Lower lobe of right lung (tissue), 2 donors: Measurements from ENCODE around the gene TUBA1C. TPM values are rescaled to one million over a fixed set of nuclear protein-coding genes. Genes with fewer than 3 reads are reported as not detected.
A peak's percentile ranks its signal among the peaks of the same experiment; 100 is the strongest.

Experiments used
- ATAC-seq, 2 donors: fragments of 200-7000 bp; cut with Tn5 transposase; one replicate each; pipeline ENCODE4 v1.9.1; 2020 to 2022; ENCODE audit warnings: mild to moderate bottlenecking in 2 of 2, moderate library complexity in 2 of 2
- DNase-seq: peaks from one replicate; pipeline ENCODE4 v3.0.0-alpha.2; 2020
- H3K27ac ChIP-seq: fragments of 200-600 bp; one replicate; pipeline ENCODE4 v1.8.0; 2022
- H3K27me3 ChIP-seq: fragments of 200-600 bp; one replicate; pipeline ENCODE4 v1.8.0; 2022; ENCODE audit warnings: low read depth
- H3K36me3 ChIP-seq: fragments of 200-600 bp; one replicate; pipeline ENCODE4 v1.8.0; 2022; ENCODE audit warnings: mild to moderate bottlenecking
- H3K4me1 ChIP-seq: fragments of 200-600 bp; one replicate; pipeline ENCODE4 v1.8.0; 2022
- H3K4me3 ChIP-seq: fragments of 200-600 bp; one replicate; pipeline ENCODE4 v1.8.0; 2022; ENCODE audit warnings: mild to moderate bottlenecking
- H3K9me3 ChIP-seq: fragments of 200-600 bp; one replicate; pipeline ENCODE4 v1.8.0; 2022
- CTCF ChIP-seq: fragments of 200-600 bp; IDR thresholded peaks from one replicate; pipeline ENCODE4 v1.8.0; 2022; ENCODE audit warnings: antibody characterized with exemption, mild to moderate bottlenecking
- intact Hi-C: fragments of 100-400 bp; cut with DNase I; formaldehyde crosslinking; loops from one replicate; pipeline ENCODE4 v1.11.0; 2022
- total RNA-seq: library from RNA; stranded (reverse); fragmentation: NEBNext Ultra II Directional; extraction: Animal tissue kit (Norgen Biotek cat#: 25700); gene quantifications from one replicate; pipeline ENCODE4 v1.2.1, GENCODE V29; 2021
- donor health status: DM: no; HTN: yes; CAD: no; lungs with severe emphysema.

The TUBA1C gene
- total RNA-seq, 1 donor from 2014 or later: 96.0 TPM

GRCh38 chr12:49322367-49322707 lies 57.5 kb downstream of the TUBA1C start:
- peak overlapping the region; percentile 74 for H3K27ac ChIP-seq
- intact Hi-C loops: no loop called here
- no peaks in the 10 kb centered on the region for H3K27me3 ChIP-seq
- no peak for TF ChIP-seq CTCF
- DNase-seq: no peak
- no peaks in the 10 kb centered on the region for H3K36me3 ChIP-seq
- peaks cover 16% of the 10 kb centered on the region for H3K4me1 ChIP-seq
- H3K4me3 ChIP-seq: peak overlapping the region; percentile 80
- ATAC-seq: no peak
- no peaks in the 10 kb centered on the region for H3K9me3 ChIP-seq

- ATAC-seq: peak; percentile 100
- intact Hi-C loops: no loop called here
- peaks cover 16% of the 10 kb centered on the region for H3K4me1 ChIP-seq
- no peaks in the 10 kb centered on the region for H3K36me3 ChIP-seq
- no peaks in the 10 kb centered on the region for H3K27me3 ChIP-seq
- TF ChIP-seq CTCF: no peak
- peak; percentile 98 for DNase-seq
- H3K27ac ChIP-seq: peak within 1 kb of the TSS; percentile 74
- H3K4me3 ChIP-seq: peak within 1 kb of the TSS; percentile 80
- H3K9me3 ChIP-seq: no peaks in the 10 kb centered on the region
Observed at GRCh38 chr12:49322708-49323523, 58.0 kb downstream of the TUBA1C start, which contains the start of gene TROAP. TSS of gene TROAP (plus strand) at chr12:49323255. CDS start at chr12:49323609, 354 bp downstream.

GRCh38 chr12:49323524-49324097 lies 58.7 kb downstream of the TUBA1C start:
- ATAC-seq (no peak), DNase-seq (no peak)
- Histone ChIP-seq H3K36me3 (no peaks in the 10 kb centered on the region), H3K9me3 (no peaks in the 10 kb centered on the region), H3K27ac (no peak overlapping the region), H3K27me3 (no peaks in the 10 kb centered on the region), H3K4me1 (peaks cover 16% of the 10 kb centered on the region), H3K4me3 (peak overlapping the region; percentile 80)
- no peak for TF ChIP-seq CTCF
- intact Hi-C loops: no loop called here

Other genes starting within 250 kb of the TUBA1C start
- gene PRKAG1, start 246.3 kb upstream of the TUBA1C start, total RNA-seq: 49.2 TPM
- 114 TPM for gene KMT2D, start 204.3 kb upstream of the TUBA1C start, total RNA-seq
- 1.5 TPM for gene RHEBL1, start 195.1 kb upstream of the TUBA1C start, total RNA-seq
- 1.5 TPM for gene DHH, start 170.3 kb upstream of the TUBA1C start, total RNA-seq
- 61.7 TPM for gene LMBR1L, start 154.2 kb upstream of the TUBA1C start, total RNA-seq
- gene TUBA1B, start 133.7 kb upstream of the TUBA1C start, total RNA-seq: 575 TPM
- gene TUBA1A, start 76.0 kb upstream of the TUBA1C start, total RNA-seq: 120 TPM
- gene PRPH, start 30.1 kb downstream of the TUBA1C start, total RNA-seq: 1.0 TPM
- 1.4 TPM for gene TROAP, start 58.2 kb downstream of the TUBA1C start, total RNA-seq
- gene C1QL4, start 72.1 kb downstream of the TUBA1C start, total RNA-seq: not detected
- gene DNAJC22, start 81.8 kb downstream of the TUBA1C start, total RNA-seq: 0.18 TPM
- gene SPATS2, start 102.4 kb downstream of the TUBA1C start, total RNA-seq: 17.3 TPM